Stimulated activated CD4-positive, alpha-beta T cell treated with anti-CD3 and anti-CD28 coated beads, Interleukin-15, amount 100 ng/mL, for 1 hour (primary cell): ENCODE measurements around the gene ZG16B.

ENCODE experiments used
- DNase-seq, 2 donors: peaks; one replicate each; pipeline ENCODE4 v3.0.0-alpha.2; 2020; ENCODE audit warnings: low read depth in 1 of 2, low spot score in 1 of 2

The ZG16B gene

DNA sequence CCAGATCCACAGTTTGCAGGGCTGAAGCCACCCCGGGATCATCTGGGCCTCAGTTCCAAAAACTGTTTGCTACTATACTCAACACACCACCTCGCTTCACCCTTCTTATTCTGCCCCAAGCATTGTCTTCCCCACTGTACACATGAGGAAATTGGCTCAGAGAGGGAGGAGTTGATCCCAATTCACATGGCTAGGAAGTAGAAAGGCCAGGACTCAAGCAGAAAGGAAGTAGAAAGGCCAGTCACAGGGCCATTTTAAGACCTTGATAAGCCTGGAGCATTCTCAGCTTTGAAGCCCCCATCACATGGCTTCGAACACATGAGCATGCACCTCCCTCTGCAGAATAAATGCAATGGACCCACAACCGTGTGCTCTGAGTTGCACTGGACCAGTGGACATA, 35.5 kb downstream of the ZG16B start:
- no peak for DNase-seq

DNA sequence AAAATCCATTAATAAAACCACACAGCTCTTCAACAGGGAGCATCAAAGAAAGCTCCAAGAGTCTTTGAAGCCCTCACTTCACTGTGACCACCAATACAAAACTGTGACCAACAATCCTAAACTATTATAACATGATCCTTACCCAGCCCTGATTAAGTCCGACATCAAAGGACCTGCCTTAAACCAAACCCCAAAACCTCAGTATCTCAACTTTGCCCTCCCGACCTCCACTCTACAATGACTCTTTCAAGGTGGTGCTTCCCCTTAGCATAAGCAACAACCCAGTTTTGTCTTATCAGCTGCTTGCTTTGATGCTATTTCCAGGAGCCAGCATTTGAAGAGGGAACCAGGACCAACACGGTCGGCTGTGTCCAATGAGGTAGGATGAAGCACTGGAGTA, 36.3 kb downstream of the ZG16B start:
- no peak for DNase-seq

DNA sequence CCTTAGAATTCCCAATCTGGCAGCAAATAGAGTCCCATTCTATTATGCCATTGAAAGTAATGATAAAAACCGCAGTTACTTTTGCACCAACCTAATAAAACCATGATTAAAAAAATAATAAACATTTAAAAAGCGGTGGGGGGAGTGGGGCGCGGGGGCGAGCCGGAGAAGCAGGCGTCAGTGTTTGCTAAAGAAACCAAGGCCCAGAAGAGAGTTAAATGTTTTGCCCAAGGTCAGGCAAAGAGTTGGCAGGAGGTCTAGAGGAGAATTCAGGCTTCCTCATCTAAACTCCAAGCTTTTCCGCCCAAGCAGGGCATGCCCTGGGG, 37.5 kb downstream of the ZG16B start:
- no peak for DNase-seq

DNA sequence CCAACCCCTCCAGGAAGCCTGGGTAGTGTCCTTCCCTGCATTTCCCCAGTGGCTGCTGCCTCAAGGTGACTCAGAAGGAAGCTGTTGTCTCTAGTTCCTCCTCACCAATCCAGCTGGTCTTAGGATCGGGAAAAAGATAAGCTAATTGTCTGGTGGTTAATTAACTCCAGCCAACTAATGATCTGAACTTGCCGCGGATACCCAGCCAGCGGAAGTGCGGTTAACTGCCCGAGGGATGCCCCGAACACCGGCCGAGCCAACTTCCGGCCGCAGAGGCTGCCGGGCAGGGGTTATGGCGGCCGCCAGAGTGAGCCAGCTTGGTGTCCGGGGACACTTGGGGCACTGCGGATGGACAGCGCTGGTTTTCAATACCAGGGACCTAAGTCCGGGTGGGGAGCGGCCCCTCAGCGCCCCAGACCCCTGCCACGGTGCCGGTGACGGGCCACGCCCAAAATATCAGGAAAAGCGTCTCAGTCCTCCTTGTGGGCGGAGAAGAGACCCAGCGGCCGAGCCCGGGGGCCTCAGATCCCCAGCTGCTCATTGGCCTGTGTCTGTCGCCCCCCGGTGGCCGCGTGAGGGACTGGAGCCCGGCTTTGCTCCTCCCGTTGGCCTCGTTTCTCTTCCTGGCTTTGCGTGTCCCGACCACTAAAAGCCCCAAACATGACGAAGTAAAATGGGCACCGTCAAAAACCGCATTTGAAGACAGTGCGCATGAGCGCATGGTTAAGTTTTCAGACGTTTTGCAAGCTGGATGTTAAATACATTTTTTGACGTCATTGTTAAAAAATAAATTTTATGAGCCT, 38.1 kb downstream of the ZG16B start:
- DNase-seq: peak; percentile 88 to 96

DNA sequence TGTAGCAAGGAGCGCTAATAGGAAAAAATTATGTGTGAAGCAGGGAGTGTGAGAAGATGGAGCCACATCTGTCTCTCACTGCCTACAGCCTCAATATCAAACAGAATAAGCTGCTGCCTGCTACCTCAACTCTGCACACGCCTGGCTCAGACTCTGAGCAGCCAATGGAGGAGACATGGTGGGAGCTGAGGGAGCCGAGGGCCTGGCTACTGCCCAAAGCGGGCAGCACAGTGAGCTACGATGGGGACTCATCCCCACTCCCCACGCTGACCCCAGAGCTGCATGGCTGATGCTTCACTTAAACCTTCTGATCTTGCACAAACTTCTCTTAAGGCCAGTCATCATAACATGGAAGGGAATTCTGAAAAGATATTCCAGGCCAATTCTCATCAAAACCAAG, 41.8 kb downstream of the ZG16B start:
- no peak for DNase-seq

DNA sequence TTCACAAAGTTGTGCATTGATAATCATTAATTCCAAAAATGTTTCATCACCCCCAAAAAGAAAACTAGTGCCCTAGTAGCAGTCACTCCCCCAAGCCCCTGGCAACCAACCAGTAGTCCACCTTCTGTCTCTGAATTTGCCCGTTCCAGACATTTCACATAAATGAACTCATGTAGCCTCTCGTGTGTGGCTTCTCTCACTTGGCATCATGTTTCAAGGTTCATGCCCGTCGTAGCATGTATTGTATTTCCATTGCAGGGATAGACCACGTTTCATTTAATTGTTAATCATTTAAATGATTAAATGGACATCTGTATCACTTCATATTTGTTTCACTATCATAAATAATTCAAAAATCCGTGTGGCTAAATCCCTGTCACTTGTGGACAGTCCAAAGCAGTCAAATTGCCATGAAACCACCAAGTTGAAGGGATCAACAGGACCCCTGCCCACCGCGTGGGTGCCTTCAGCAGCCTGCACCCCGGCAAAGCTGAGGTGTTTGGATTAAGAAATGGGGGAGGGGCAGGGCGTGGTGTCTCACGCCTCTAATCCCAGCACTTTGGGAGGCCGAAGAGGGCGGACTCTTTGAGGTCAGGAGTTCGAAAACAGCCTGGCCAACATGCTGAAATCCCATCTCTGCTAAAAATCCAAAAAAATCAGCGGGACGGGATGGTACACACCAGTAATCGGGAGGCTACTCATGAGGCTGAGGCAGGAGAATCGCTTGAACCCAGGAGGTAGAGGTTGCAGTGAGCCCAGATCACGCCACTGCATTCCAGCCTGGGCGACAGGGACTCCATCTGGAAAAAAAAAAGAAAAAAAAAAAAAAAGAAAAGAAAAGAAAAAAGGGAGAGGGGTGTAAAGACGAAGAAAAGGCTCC, 44.2 kb downstream of the ZG16B start:
- DNase-seq: no peak

DNA sequence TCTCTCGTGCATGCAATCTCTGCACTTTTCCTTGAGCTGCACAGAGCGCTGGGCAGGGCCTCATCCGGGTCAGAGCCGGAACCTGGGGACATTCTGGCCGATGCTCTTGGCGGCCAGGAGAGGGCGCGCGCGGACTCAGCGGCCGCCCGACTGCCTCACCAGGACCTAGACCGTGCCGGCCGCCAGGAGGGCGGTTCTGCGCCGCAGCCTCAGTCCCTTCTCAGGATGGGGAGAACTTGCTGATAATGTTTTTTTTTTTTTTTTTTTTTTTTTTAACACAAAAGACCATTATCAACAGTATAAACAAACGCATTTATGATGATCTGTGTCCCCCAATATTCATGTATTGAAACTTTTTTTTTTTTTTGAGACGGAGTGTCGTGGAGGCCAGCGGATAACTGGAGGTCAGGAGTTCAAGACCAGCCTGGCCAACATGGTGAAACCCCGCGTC, 44.8 kb downstream of the ZG16B start:
- DNase-seq: peak; percentile 35 to 54

DNA sequence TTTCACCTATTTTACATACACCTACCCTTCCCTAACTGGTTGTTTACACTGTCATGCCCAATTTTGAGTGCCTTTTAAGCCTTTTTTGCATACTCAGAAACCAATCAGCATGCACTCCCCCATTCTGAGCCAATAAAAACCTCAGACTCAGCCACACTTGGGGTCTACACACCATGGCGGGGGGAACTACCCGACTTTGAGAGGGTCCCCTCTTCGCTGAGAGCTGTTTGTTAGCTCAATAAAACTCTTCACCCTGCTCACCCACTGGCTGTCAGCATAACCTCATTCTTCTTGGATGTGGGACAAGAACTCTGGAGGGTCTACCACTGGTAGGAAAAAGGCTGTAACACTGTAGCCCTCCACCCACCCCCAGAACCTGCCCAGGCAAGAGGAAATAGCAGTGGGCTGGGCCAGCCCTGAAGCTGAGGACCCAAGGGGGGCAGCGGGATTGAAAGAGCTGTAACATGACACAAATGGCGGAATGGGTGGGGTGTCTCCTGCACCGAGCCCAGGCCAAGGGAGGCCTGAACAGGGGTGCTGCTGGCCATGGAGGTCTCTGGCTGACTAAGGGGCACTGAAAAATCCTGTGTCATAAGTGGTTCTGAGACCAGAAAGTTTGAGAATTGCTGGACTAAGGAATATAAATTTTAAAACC, 49.9 kb downstream of the ZG16B start:
- DNase-seq: no peak
